ENCODE measurements around the gene EIF3K. TPM values are rescaled to one million over a fixed set of nuclear protein-coding genes. Genes with fewer than 3 reads are reported as not detected.

Gene EIF3K
- total RNA-seq, 1 donor from 2014 or later, result 598 TPM

GRCh38 chr19:38683393-38684077 lies 64.5 kb downstream of the EIF3K start:
- DNase-seq, result no peak
- Histone ChIP-seq H3K4me1 (peaks cover 100% of the 10 kb centered on the region), H3K27ac (replicated peaks) (peak overlapping the region; percentile 91), H3K27me3 (ENCODE audit: low read depth) (no peaks in the 10 kb centered on the region), H3K36me3 (no peaks in the 10 kb centered on the region), H3K4me3 (no peak overlapping the region), H3K9me3 (replicated peaks) (no peaks in the 10 kb centered on the region)
- intact Hi-C loops (cut with micrococcal nuclease), result no loop called here
- no peak for TF ChIP-seq CTCF (IDR thresholded peaks at IDR 0.05; ENCODE audit: borderline replicate concordance)

GRCh38 chr19:38684078-38684861 lies 65.3 kb downstream of the EIF3K start:
- Histone ChIP-seq H3K27ac (replicated peaks) (peak overlapping the region; percentile 91), H3K27me3 (ENCODE audit: low read depth) (no peaks in the 10 kb centered on the region), H3K4me1 (peaks cover 100% of the 10 kb centered on the region), H3K4me3 (no peak overlapping the region), H3K36me3 (no peaks in the 10 kb centered on the region), H3K9me3 (replicated peaks) (no peaks in the 10 kb centered on the region)
- DNase-seq, result peak; percentile 52
- no peak for TF ChIP-seq CTCF (IDR thresholded peaks at IDR 0.05; ENCODE audit: borderline replicate concordance)
- intact Hi-C loops (cut with micrococcal nuclease), result no loop called here

DNA sequence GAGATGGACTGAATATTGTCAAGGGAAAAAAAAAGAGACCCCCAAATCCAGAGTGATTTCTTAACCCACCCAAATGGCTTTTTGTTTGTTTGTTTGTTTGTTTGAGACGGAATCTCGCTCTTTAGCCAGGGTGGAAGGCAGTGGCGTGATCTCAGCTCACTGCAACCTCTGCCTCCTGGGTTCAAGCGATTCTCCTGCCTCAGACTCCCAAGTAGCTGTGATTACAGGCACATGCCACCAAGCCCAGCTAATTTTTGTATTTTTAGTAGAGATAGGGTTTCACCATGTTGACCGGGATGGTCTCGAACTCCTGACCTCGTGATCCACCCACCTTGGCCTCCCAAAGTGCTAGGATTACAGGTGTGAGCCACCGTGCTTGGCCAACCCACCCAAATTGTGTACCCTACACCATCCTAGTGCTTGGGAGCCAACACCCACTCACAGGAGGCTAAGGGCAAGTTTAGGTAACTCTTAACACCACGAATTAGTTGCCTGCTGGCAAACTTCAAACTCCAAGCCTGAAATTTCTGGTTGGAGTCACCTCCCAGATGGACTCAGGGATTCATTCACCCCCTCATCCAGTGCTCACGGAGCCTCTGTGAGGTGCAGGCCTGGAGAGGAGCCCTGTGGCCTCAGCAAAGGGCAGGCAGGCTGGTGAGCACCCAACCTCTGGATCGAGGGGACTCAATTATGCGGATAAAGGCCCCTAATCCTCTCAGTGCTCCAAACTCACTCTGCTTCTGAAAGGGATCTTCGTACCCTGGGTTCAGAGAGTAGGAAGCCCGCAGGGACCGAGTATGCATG lies 66.1 kb downstream of the EIF3K start:
- no peaks in the 10 kb centered on the region for H3K9me3 ChIP-seq (replicated peaks)
- H3K27me3 ChIP-seq (ENCODE audit: low read depth), result no peaks in the 10 kb centered on the region
- H3K4me3 ChIP-seq, result peak overlapping the region; percentile 24
- H3K36me3 ChIP-seq, result peaks cover under 1% of the 10 kb centered on the region
- TF ChIP-seq CTCF (IDR thresholded peaks at IDR 0.05; ENCODE audit: borderline replicate concordance), result no peak
- peak overlapping the region; percentile 91 for H3K27ac ChIP-seq (replicated peaks)
- intact Hi-C loops (cut with micrococcal nuclease), result no loop called here
- peaks cover 100% of the 10 kb centered on the region for H3K4me1 ChIP-seq
- DNase-seq, result no peak

- peak; percentile 59 for TF ChIP-seq CTCF (IDR thresholded peaks at IDR 0.05; ENCODE audit: borderline replicate concordance)
- Histone ChIP-seq H3K4me3 (peak overlapping the region; percentile 24), H3K27ac (replicated peaks) (peak overlapping the region; percentile 91), H3K27me3 (ENCODE audit: low read depth) (no peaks in the 10 kb centered on the region), H3K36me3 (peaks cover 5% of the 10 kb centered on the region), H3K9me3 (replicated peaks) (no peaks in the 10 kb centered on the region), H3K4me1 (peaks cover 100% of the 10 kb centered on the region)
- intact Hi-C loops (cut with micrococcal nuclease), result no loop called here
- no peak for DNase-seq
Observed at GRCh38 chr19:38685666-38686529, 66.9 kb downstream of the EIF3K start.

- Histone ChIP-seq H3K4me1 (peaks cover 100% of the 10 kb centered on the region), H3K36me3 (peaks cover 5% of the 10 kb centered on the region), H3K27me3 (ENCODE audit: low read depth) (no peaks in the 10 kb centered on the region), H3K9me3 (replicated peaks) (no peaks in the 10 kb centered on the region), H3K4me3 (peak overlapping the region; percentile 24), H3K27ac (replicated peaks) (peak overlapping the region; percentile 91)
- intact Hi-C loops (cut with micrococcal nuclease), result no loop called here
- DNase-seq, result no peak
- TF ChIP-seq CTCF (IDR thresholded peaks at IDR 0.05; ENCODE audit: borderline replicate concordance), result no peak
Observed at GRCh38 chr19:38686530-38686888, 67.5 kb downstream of the EIF3K start.
